DMS153 (cell line): ENCODE measurements around the gene UMOD.
A peak's percentile ranks its signal among the peaks of the same experiment; 100 is the strongest.

Experiments
- DNase-seq: peaks from one replicate; lab custom pipeline; 2025; lab: John Stamatoyannopoulos, UW

Gene UMOD

DNA sequence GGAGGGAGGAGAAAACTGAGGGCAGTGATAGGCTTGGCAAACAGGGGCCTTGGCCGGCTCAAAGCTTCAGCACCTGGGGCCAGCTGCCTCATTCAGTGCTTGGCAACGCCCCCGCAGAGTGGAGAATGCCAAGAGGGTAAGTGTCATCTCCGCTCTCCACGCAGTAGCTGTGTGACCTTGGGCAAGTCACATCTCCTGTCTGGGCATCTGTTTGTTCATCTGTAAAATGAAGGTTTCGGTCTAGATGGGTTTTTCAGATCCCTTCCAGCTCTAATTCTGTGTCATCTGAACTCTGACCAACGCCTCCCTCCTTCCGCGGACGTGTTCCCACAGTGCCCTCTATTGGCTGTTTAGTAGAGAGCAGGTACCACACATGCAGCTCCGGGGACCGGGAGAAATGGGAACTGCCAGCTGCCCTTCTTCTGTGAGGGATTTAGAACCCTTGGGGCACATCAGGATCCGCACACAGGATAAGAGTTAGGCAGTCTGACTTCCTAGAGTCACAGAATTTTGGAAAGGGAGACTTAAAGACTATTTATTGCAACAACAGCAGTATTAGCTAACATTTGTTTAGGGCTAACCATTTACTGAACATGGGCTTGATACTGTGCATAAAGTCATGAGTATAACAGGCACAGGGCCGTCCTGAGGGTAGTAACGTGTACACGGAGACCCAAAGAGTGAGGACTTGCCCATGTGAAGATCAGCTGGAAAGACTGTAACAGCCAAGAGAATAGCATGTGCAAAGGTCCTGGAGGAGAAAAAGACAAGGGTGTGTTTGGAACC, 52.0 kb downstream of the UMOD start:
- peak; percentile 56 for DNase-seq

- no peak for DNase-seq
Observed at GRCh38 chr16:20298452-20298851, 54.1 kb downstream of the UMOD start.

DNA sequence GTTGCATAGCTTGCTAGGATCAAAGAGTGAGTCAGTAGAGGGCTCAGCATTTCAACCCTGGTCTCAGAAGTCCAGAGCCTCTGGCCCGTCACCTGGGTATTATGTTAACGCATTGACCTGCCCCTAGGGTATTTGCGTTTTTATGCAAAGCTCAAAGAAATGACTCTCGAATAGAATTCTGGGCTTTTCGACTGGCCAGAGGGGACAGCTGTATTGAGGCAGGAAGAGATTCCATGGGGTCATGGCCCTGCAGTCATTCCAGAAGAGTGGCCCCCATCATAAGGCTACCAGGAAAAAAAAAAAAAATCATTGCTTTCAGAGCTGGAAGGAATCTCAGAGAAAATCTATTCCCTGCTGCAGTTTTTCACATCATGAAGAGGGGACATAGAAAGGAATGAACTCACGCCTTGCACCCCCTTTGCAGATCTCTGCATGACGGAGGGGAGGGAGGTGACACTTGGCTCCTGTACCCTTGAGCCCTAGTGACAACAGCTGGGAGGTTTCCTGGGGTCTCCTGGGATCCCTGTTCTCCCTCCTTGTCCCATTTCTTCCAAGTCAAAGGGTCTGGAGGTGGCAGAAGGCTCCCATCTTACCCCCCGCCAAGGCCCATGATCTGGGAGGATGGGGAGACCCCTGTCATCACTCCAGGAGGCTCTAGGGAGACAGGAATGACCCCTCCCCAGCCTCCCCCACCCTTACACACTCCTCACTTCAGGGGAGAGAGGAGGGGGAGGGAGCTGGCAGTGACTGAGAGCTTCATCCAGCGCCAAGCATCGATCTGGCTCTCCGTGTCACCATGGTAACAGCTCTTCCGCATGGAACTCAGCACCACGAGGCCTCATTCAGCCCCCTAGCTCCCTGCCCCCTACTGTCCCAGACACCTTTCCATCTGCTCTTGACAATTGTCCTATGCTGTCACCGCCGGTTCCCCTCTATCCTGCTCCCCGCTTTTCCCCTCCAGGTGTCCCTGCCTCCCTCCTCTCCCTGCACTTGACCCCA, 61.0 kb downstream of the UMOD start:
- no peak for DNase-seq

GRCh38 chr16:20289571-20289970, 62.9 kb downstream of the UMOD start:
- no peak for DNase-seq

- DNase-seq = no peak
Observed at GRCh38 chr16:20285993-20286499, 66.5 kb downstream of the UMOD start.
